Measurements from ENCODE around the gene DNM3. TPM values are rescaled to one million over a fixed set of nuclear protein-coding genes. Genes with fewer than 3 reads are reported as not detected.

The DNM3 gene
- total and polyA plus RNA-seq, 9 of the 15 experiments (the other 6 are each of a cell fraction or from before 2014, with no cell fraction given), result 0.08 to 0.36 (median 0.22) TPM; not detected in 1

DNA sequence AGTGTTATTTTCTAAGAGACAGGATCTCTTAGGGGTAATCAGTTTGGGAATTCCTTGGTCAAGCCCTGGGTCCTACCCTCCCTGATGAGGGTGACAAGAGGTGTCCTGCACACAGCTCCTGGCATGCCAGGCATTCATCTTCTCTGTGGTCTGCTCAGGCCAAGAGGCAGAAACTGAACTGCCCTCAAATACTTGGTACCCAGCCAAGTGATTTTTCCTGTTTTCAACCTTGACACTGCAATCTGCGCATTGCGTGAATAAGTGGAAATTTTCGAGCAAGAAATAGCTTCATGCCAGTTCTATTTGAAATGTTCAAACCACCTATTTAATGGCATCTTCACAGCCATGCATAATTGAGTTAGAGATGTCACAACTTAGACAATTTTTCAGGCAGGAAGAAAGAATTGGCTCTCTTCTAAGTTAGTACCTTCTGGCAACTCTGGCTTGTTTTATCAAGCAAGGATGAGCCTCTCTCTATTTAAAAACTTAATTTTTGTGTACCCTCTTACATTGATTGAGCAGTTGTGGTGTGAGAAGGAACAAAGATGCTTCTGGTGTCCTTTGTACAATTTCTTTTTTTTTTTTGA lies 27.0 kb downstream of the DNM3 start (continued):
- TF ChIP-seq, protein P1, sequence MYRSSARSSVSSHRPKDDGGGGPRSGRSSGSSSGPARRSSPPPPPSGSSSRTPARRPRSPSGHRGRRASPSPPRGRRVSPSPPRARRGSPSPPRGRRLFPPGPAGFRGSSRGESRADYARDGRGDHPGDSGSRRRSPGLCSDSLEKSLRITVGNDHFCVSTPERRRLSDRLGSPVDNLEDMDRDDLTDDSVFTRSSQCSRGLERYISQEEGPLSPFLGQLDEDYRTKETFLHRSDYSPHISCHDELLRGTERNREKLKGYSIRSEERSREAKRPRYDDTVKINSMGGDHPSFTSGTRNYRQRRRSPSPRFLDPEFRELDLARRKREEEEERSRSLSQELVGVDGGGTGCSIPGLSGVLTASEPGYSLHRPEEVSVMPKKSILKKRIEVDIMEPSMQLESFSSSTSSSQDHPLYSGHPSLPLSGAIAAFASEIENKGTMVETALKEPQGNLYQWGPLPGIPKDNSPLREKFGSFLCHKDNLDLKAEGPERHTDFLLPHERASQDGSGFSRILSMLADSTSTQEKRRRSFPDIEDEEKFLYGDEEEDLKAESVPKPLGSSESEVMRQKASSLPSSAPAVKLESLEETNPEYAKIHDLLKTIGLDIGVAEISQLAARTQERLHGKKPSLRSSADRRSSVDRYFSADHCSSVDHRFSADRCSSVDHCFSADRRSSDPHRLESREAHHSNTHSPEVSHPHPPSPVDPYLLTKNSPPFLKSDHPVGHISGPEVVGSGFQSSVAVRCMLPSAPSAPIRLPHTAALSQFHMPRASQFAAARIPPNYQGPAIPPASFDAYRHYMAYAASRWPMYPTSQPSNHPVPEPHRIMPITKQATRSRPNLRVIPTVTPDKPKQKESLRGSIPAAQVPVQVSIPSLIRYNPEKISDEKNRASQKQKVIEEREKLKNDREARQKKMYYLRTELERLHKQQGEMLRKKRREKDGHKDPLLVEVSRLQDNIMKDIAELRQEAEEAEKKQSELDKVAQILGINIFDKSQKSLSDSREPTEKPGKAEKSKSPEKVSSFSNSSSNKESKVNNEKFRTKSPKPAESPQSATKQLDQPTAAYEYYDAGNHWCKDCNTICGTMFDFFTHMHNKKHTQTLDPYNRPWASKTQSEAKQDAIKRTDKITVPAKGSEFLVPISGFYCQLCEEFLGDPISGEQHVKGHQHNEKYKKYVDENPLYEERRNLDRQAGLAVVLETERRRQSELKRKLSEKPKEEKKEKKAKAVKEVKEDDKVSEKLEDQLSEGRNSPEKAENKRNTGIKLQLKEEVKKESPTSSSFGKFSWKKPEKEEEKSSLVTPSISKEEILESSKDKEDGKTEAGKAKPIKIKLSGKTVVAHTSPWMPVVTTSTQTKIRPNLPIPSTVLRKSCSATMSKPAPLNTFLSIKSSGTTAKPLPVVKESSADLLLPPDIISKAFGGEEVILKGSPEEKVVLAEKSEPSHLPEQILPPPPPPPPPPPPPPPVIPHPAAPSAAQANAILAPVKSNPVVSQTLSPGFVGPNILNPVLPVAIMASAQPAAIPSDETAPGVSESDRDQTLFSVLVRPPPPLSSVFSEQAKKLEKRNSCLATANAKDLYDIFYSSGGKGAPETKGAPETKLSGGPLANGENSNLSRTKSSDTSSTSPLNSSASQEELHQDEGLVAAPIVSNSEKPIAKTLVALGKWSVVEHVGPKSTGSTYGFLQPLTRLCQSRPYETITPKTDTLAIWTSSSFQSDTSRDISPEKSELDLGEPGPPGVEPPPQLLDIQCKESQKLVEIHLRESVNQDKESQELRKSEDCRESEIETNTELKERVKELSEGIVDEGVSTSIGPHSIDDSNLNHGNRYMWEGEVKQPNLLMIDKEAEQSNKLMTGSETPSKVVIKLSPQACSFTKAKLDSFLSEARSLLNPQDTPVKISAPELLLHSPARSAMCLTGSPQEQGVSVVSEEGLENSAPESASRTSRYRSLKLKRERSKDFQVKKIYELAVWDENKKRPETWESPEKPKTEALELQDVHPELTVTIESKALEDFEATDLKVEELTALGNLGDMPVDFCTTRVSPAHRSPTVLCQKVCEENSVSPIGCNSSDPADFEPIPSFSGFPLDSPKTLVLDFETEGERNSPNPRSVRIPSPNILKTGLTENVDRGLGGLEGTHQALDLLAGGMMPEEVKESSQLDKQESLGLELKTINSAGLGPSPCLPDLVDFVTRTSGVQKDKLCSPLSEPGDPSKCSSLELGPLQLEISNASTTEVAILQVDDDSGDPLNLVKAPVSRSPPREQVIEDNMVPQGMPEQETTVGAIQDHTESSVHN (IDR thresholded peaks at IDR 0.05; ENCODE audit: borderline replicate concordance in 1 of 2, low read depth in 1 of 2), result no peak
- TF ChIP-seq RAD21 (CRISPR knock-in tag; conservative IDR thresholded peaks at IDR 0.05 in 1 of 2, IDR thresholded peaks at IDR 0.05 in 1 of 2) (no peak), MEF2A (IDR thresholded peaks at IDR 0.05; ENCODE audit: control insufficient read depth, low read depth, low read length) (no peak), PHB2 (IDR thresholded peaks at IDR 0.05; ENCODE audit: low read depth) (no peak)
